NCI-H226 (cell line): ENCODE measurements around the gene TTF1.

ENCODE experiments used
- DNase-seq: peaks from one replicate; pipeline ENCODE4 v3.0.0-alpha.2; 2015

Gene TTF1

GRCh38 chr9:132406554-132407122 lies at the start of gene TTF1:
TTF1 (minus strand) TSS chr9:132406840; CDS start chr9:132402821, 4,019 bp downstream.
- DNase-seq = peak; percentile 82

GRCh38 chr9:132456241-132456640 lies 49.6 kb upstream of the TTF1 start:
- DNase-seq = no peak

GRCh38 chr9:132451276-132451675 lies 44.6 kb upstream of the TTF1 start:
- no peak for DNase-seq

- no peak for DNase-seq
Observed at GRCh38 chr9:132447902-132448301, 41.3 kb upstream of the TTF1 start.

GRCh38 chr9:132447346-132447745 lies 40.7 kb upstream of the TTF1 start:
- no peak for DNase-seq

GRCh38 chr9:132446887-132447286 lies 40.2 kb upstream of the TTF1 start:
- no peak for DNase-seq

- no peak for DNase-seq
Observed at GRCh38 chr9:132443951-132444607, 37.4 kb upstream of the TTF1 start.

- DNase-seq = no peak
Observed at GRCh38 chr9:132441404-132441803, 34.8 kb upstream of the TTF1 start.

GRCh38 chr9:132440735-132441134 lies 34.1 kb upstream of the TTF1 start:
- no peak for DNase-seq

GRCh38 chr9:132439153-132439552 lies 32.5 kb upstream of the TTF1 start:
- DNase-seq = no peak

- no peak for DNase-seq
Observed at GRCh38 chr9:132434881-132435280, 28.2 kb upstream of the TTF1 start.

GRCh38 chr9:132430998-132431397 lies 24.4 kb upstream of the TTF1 start:
- no peak for DNase-seq

- DNase-seq = no peak
Observed at GRCh38 chr9:132426639-132427414, 20.2 kb upstream of the TTF1 start.

GRCh38 chr9:132425675-132426062 lies 19.0 kb upstream of the TTF1 start:
- no peak for DNase-seq

GRCh38 chr9:132424857-132425674 lies 18.4 kb upstream of the TTF1 start:
- no peak for DNase-seq

GRCh38 chr9:132423503-132423902 lies 16.9 kb upstream of the TTF1 start:
- no peak for DNase-seq

GRCh38 chr9:132422574-132422973 lies 15.9 kb upstream of the TTF1 start:
- DNase-seq = no peak

- no peak for DNase-seq
Observed at GRCh38 chr9:132418726-132419363, 12.2 kb upstream of the TTF1 start.

- no peak for DNase-seq
Observed at GRCh38 chr9:132415181-132415580, 8.5 kb upstream of the TTF1 start.

- DNase-seq = no peak
Observed at GRCh38 chr9:132414731-132415130, 8.1 kb upstream of the TTF1 start.

GRCh38 chr9:132413926-132414325 lies 7.3 kb upstream of the TTF1 start:
- DNase-seq = no peak

GRCh38 chr9:132412089-132412488 lies 5.4 kb upstream of the TTF1 start:
- no peak for DNase-seq

GRCh38 chr9:132411091-132411508 lies 4.5 kb upstream of the TTF1 start:
- peak; percentile 14 for DNase-seq
